Neural crest cell (in vitro differentiated cells): Measurements from ENCODE around the gene TRIM73. TPM values are rescaled to one million over a fixed set of nuclear protein-coding genes. Genes with fewer than 3 reads are reported as not detected.
"Not testable (repeated sequence)": the region's sequence is repeated elsewhere in the genome, so short reads cannot be mapped to it uniquely, and the experiment has no call there.

Experiments
- DNase-seq: peaks from one replicate; pipeline ENCODE4 v3.0.0; 2021; ENCODE audit warnings: low read depth, mixed read lengths, low spot score
- H3K27ac Mint-ChIP-seq: one replicate; pipeline ENCODE4 v1.8.0; 2021; ENCODE audit warnings: mild to moderate bottlenecking, mixed read lengths; ENCODE audit not compliant: unreplicated experiment
- H3K27me3 Mint-ChIP-seq: 2 replicates; pipeline ENCODE4 v1.8.0; 2021; ENCODE audit warnings: low read depth, mild to moderate bottlenecking, mixed read lengths
- H3K36me3 Mint-ChIP-seq: 2 replicates; pipeline ENCODE4 v1.8.0; 2021; ENCODE audit warnings: low read depth, mild to moderate bottlenecking, mixed read lengths
- H3K4me1 Mint-ChIP-seq: 2 replicates; pipeline ENCODE4 v1.8.0; 2021; ENCODE audit warnings: mixed read lengths
- H3K4me3 Mint-ChIP-seq: one replicate; pipeline ENCODE4 v1.8.0; 2021; ENCODE audit warnings: mild to moderate bottlenecking, mixed read lengths
- H3K9me3 Mint-ChIP-seq: 2 replicates; pipeline ENCODE4 v1.8.0; 2021; ENCODE audit warnings: mixed read lengths
- long read RNA-seq: library from polyadenylated mRNA; unstranded; transcript quantifications from one replicate; pipeline ENCODE4 v2.0.0, GENCODE V29; 2020
- total RNA-seq: library from RNA; stranded (reverse); gene quantifications from 2 replicates; pipeline ENCODE4 v1.2.1, GENCODE V29; 2021

Gene TRIM73
- 5.3 and 6.8 TPM in 2 replicates for total RNA-seq
- long read RNA-seq, result 0 reads

DNA sequence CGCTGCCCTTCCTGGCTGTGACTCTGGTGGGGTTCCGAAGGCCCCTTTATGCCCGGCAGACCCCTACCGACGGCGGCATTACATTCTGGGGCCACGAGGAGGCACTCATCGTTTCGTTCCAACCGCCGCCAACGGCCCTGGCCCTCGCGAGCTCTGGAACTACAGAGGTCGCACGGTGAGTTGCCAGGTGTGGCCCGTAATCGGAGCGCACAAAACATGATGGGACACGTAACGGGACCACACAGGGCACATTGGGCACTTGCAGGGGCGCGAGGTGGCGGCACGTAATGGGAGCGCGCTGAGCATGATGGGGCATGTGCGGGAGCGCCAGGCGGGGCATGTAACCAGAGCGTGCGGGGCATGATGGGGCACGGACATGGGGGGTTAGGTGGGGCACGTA lies at the start of gene TRIM73:
TSS of gene TRIM73 (plus strand) at position 301 of the 400 bp plus-strand sequence. CDS start 3,305 bp downstream, outside the sequence.
- not testable (repeated sequence) for H3K27me3 Mint-ChIP-seq, DNase-seq, H3K36me3 Mint-ChIP-seq, H3K4me3 Mint-ChIP-seq, H3K4me1 Mint-ChIP-seq, H3K9me3 Mint-ChIP-seq, H3K27ac Mint-ChIP-seq

DNA sequence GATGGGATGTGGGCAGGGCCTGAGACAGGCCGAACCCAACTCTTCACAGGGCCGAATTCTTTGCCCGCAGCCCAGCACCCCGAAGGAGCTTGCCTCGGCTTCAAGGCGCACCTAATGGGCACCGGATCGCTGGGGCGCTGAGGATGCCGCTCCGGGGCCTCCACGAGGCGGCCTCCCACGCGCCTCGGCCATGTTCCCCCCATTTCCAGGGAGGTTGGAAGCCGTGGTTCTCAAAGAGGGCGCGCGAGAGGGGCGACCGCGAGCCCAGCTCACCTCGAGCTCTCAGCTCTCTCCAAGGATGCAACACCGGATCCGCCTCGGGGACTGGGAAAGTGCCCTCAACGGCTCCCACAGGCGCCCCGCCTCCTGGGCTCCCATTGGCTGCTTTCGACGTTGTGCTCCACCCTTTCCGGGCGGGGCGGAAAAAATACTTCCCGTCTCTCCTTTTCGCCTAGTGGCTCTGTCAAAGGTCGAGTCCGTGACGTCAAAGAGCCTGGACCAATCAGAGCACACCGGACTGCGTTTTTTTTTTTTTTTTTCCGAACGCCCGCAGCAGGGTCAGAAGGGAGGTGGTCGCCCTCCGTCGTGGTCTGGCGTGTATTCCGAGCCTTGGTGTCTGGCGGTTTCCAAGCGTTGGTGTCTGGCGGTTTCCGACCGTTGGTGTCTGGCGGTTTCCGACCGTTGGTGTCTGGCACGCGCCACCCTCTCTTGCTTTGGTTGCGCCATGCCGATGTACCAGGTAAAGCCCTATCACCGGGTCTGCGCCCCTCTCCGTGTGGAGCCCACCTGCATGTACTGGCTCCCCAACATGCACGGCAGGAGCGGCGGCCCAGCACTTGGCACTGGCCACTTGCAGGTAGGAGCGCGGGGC lies 36.5 kb upstream of the TRIM73 start:
- H3K4me3 Mint-ChIP-seq, DNase-seq, H3K9me3 Mint-ChIP-seq, H3K27me3 Mint-ChIP-seq, H3K36me3 Mint-ChIP-seq, H3K27ac Mint-ChIP-seq, H3K4me1 Mint-ChIP-seq: not testable (repeated sequence)

DNA sequence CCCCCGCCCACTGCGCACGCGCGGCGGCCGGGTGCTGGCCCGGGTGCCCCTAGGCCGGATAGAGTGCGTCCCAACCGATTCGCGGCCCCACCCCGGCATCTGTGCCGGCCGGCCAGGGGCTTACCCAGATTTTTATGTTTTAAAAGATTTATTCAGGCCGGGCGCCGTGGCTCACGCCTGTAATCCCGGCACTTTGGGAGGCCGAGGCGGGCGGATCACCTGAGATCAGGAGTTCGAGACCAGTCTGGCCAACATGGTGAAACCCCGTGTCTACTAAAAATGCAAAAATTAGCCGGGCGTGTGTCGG lies 35.9 kb upstream of the TRIM73 start:
- H3K36me3 Mint-ChIP-seq, H3K4me1 Mint-ChIP-seq, H3K9me3 Mint-ChIP-seq, DNase-seq, H3K27me3 Mint-ChIP-seq, H3K4me3 Mint-ChIP-seq, H3K27ac Mint-ChIP-seq: not testable (repeated sequence)

DNA sequence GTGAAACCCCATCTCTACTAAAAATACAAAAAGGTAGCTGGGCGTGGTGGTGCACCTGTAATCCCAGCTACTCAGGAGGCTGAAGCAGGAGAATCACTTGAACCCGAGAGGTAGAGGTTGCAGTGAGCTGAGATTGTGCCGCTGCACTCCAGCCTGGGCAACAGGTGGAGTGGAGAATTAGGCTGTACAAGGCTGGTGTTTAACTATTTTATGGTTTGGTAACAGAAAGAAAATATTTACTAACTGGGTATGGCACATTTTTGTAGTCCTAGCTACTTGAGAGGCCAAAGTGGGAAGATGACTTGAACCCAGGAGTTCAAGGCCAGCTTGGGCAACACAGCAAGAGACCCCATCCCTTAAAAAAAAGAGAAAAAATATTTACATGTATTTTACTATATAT lies 31.4 kb upstream of the TRIM73 start:
- not testable (repeated sequence) for DNase-seq, H3K27ac Mint-ChIP-seq, H3K9me3 Mint-ChIP-seq, H3K27me3 Mint-ChIP-seq, H3K4me3 Mint-ChIP-seq, H3K36me3 Mint-ChIP-seq, H3K4me1 Mint-ChIP-seq

DNA sequence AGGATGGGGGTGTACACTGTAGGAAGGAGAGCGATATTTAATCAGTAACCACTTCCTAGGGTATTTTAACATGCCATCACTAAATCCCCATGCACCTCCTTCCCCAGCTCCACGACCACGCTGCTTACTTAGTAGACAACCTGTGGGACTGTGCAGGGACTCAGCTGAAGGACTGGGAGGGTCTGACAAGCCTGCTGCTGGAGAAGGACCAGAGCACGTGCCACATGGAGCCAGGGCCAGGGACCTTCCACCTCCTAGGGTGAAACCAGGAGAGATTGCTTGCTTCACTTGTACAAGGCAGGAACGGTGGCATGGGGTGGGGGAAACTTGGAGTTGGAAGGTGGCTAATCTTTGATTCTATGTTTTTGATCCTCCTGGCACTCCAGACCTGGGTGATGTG lies 28.8 kb upstream of the TRIM73 start:
- not testable (repeated sequence) for H3K36me3 Mint-ChIP-seq, H3K4me3 Mint-ChIP-seq, H3K27me3 Mint-ChIP-seq, H3K27ac Mint-ChIP-seq, H3K4me1 Mint-ChIP-seq, H3K9me3 Mint-ChIP-seq, DNase-seq

DNA sequence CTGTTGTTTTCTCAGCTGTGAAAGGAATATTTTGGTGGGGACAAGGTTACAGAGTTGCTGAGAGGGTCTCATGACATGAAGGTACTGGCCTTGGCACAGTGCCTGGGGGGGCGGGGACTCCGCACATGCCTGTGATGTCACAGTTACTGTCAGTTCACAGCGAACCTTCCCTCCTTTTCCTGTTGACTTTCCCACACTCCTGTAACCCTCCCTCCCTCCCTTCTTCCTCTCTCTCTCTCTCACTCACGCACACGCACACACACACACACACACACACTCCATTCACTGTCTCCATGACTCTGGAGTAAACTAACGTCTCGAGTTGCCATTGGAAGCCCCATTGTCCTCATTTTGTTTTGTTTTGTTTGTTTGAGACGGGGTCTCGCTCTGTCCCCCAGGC lies 28.1 kb upstream of the TRIM73 start:
- not testable (repeated sequence) for H3K9me3 Mint-ChIP-seq

DNA sequence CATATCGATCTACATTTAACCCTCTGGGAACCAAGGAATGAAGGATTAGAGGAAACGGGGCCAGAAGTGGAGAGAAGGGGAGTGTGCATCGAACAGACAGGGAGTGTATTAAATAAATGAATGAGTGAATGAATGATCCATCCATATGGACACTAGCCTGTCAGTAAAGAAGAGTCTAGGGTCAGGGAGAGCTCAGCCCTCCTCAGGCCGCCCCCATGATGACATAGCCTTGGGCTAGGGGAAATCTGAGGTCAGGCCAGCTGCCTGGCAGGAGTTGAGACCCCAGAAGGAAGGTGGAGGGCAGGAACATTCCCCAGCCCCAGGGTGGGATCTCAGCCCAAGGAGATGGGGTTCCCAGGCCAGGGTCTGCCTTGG lies 21.3 kb upstream of the TRIM73 start:
- H3K36me3 Mint-ChIP-seq, H3K27ac Mint-ChIP-seq, H3K4me1 Mint-ChIP-seq, H3K4me3 Mint-ChIP-seq, H3K27me3 Mint-ChIP-seq, DNase-seq, H3K9me3 Mint-ChIP-seq: not testable (repeated sequence)

More for the DNA sequence above, 28.1 kb upstream of the TRIM73 start:
- not testable (repeated sequence) for H3K36me3 Mint-ChIP-seq, H3K27ac Mint-ChIP-seq, H3K27me3 Mint-ChIP-seq, DNase-seq, H3K4me1 Mint-ChIP-seq, H3K4me3 Mint-ChIP-seq

DNA sequence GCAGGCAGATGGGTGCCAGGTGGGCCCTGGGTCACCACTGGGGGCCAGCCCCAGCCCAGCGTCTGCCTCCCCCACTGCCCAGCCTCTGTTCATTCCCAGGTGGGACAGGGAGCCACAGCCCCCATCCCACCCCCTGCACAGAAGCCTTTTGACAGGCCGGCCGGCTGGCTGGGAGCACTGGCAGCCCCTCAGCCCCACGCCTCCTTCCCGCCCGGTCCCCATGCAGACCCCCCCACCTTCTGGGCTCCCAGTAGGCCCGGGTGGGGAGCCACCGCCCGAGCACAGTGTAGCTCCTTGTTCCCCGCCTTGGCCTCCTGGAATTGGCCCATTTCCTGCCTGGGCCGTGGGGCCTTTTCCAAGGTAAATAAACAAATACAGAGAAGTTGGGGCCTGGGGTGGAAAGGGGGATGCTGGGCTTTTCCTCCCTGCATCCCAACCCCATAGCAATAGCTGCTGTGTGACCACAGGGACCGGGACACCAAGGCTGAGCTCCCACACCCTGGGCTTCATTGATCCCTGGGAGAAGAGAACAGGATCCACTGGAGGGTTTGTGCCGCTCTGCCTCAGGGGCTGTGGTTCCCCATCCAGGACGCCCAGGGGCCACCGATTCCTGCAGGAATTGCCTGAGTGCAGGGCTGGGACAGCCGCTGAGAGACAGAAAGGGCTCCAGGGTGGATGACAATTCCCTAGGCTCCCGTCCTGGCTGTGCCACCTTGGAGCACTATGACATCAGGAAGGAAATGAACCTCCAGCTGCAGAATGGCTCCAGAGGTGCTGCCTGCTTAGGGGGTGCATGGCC lies 20.7 kb upstream of the TRIM73 start:
- not testable (repeated sequence) for H3K27ac Mint-ChIP-seq, H3K4me3 Mint-ChIP-seq, H3K36me3 Mint-ChIP-seq, H3K27me3 Mint-ChIP-seq, DNase-seq, H3K4me1 Mint-ChIP-seq, H3K9me3 Mint-ChIP-seq

DNA sequence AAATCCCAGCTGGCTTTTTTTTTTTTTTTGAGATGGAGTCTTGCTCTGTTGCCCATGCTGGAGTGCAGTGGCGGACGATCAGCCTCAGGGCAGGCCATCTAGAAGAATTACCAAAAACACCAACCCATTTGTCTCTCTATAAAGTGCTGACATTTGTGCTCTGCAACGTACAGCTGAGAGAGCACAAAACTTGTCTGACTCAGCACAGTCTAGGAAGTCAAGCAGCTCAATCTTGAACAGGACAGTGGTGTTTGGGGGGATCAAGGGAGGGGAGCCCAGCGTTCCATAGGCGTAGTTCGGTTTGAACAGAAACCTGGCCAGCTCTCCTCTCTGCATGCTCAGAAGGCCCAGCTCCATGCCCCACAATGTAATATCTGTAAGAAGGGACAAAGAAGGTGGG lies 2.2 kb upstream of the TRIM73 start:
- H3K36me3 Mint-ChIP-seq, H3K4me3 Mint-ChIP-seq, H3K9me3 Mint-ChIP-seq, H3K4me1 Mint-ChIP-seq, H3K27ac Mint-ChIP-seq, H3K27me3 Mint-ChIP-seq, DNase-seq: not testable (repeated sequence)

DNA sequence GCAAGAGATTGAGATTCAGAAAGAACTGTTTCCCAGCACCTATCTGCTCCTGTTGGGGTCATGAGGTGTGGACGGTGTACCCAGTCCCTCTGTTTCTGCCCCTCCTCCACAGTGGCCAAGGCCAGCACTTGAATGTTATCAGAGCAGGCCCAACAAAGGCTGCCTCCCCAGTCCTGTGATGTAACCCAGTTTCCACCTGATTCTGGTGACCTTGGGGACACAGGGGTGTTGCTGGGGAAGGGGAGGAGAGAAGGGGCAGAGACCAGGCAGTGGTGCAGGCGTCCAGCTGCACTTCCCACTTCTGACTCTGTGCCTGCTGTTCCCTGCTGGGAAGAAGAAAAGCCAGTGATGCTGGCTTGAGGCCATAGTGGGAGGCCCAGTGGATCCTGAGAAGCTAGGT lies 2.4 kb downstream of the TRIM73 start:
- H3K4me3 Mint-ChIP-seq, H3K27ac Mint-ChIP-seq: not testable (repeated sequence)

DNA sequence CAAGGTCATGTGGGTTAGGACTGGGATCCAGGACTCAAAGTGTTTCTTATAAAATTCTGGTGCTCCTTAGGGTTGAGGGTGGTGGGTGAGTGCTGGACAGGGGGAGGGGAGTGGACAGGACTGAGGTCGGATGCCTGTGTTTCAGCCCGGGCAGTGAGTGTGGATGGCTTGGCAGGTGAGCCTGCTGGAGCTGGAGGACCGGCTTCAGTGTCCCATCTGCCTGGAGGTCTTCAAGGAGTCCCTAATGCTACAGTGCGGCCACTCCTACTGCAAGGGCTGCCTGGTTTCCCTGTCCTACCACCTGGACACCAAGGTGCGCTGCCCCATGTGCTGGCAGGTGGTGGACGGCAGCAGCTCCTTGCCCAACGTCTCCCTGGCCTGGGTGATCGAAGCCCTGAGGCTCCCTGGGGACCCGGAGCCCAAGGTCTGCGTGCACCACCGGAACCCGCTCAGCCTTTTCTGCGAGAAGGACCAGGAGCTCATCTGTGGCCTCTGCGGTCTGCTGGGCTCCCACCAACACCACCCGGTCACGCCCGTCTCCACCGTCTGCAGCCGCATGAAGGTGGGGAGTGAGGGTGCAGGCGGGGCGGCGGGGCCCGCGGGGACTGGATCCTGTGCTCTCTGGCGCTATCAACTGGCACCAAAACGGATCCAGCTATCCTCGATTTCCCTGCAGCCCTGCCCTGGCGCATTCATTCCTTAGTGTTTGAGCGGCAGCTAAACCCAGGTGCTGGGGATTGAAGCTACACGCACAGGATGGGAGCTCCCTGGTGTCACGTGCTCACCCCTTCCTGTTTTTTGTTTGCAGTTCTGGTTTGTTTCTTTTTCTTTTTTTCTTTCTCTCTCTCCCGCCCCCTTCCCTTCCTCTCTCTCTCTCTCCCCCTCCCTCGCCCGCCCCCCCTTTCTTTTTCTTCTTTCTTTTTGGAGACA lies 3.6 kb downstream of the TRIM73 start:
- H3K27me3 Mint-ChIP-seq, DNase-seq, H3K9me3 Mint-ChIP-seq, H3K27ac Mint-ChIP-seq, H3K4me3 Mint-ChIP-seq, H3K36me3 Mint-ChIP-seq, H3K4me1 Mint-ChIP-seq: not testable (repeated sequence)

More for the DNA sequence above, 2.4 kb downstream of the TRIM73 start:
- H3K4me1 Mint-ChIP-seq, H3K36me3 Mint-ChIP-seq, DNase-seq, H3K9me3 Mint-ChIP-seq, H3K27me3 Mint-ChIP-seq: not testable (repeated sequence)

DNA sequence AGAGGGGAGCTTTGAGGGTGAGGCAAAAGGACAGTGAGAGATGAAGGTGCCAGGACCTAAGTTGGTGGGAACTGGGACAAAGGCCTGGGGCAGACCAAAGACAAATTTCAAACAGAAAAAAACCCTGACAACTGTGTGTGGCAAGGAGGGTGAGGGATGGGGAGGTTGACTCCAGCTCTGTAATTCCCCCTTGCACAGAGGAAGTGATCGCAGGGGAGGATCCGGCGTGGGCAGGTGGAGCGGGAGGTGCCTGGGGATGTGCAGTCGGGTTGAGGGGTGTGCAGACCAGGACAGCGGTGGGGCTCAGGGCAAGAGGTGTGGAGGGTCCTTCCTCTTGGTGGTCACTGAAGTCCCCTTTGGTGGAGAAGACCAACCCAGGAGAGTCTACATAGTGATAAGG lies 5.1 kb downstream of the TRIM73 start:
- DNase-seq, H3K4me1 Mint-ChIP-seq, H3K9me3 Mint-ChIP-seq, H3K36me3 Mint-ChIP-seq, H3K27ac Mint-ChIP-seq, H3K27me3 Mint-ChIP-seq, H3K4me3 Mint-ChIP-seq: not testable (repeated sequence)
